ENCODE data around the gene C1RL. TPM values are rescaled to one million over a fixed set of nuclear protein-coding genes. Genes with fewer than 3 reads are reported as not detected.

Gene C1RL
- total RNA-seq, 1 donor from 2014 or later = 11.0 TPM

Other genes with a start within 250 kb of the C1RL start
- gene TPI1, start 241.7 kb downstream of the C1RL start, total RNA-seq = 722 and 791 TPM in 2 replicates
- gene SPSB2, start 235.9 kb downstream of the C1RL start, total RNA-seq = 4.9 and 6.2 TPM in 2 replicates
- 5.0 and 5.2 TPM in 2 replicates for gene LRRC23, start 204.4 kb downstream of the C1RL start, total RNA-seq
- gene ENO2, start 194.6 kb downstream of the C1RL start, total RNA-seq = 46.4 and 47.7 TPM in 2 replicates
- 94.9 and 97.8 TPM in 2 replicates for gene ATN1, start 181.3 kb downstream of the C1RL start, total RNA-seq
- not detected in 2 replicates for gene RNU7-1, start 165.4 kb downstream of the C1RL start, total RNA-seq
- 117 and 123 TPM in 2 replicates for gene C12orf57, start 165.2 kb downstream of the C1RL start, total RNA-seq
- 5.2 and 8.9 TPM in 2 replicates for gene PTPN6, start 157.9 kb downstream of the C1RL start, total RNA-seq
- gene PHB2, start 138.6 kb downstream of the C1RL start, total RNA-seq = 171 and 176 TPM in 2 replicates
- 38.6 and 39.1 TPM in 2 replicates for gene EMG1, start 138.3 kb downstream of the C1RL start, total RNA-seq
- gene LPCAT3, start 90.7 kb downstream of the C1RL start, total RNA-seq = 26.2 and 27.6 TPM in 2 replicates
- gene C1S, start 48.5 kb downstream of the C1RL start, total RNA-seq = 5.2 and 6.2 TPM in 2 replicates
- gene C1R, start 16.8 kb downstream of the C1RL start, total RNA-seq = 0.86 and 1.6 TPM in 2 replicates
- not detected in 2 replicates for gene RBP5, start 19.7 kb upstream of the C1RL start, total RNA-seq
- 26.7 and 29.6 TPM in 2 replicates for gene CLSTN3, start 21.2 kb upstream of the C1RL start, total RNA-seq
- gene PEX5, start 80.5 kb upstream of the C1RL start, total RNA-seq = 21.5 and 22.5 TPM in 2 replicates
- not detected in 2 replicates for gene ACSM4, start 194.9 kb upstream of the C1RL start, total RNA-seq

Measured in astrocyte (in vitro differentiated cells and primary cell).